ENCODE results near the gene RING1. TPM values are rescaled to one million over a fixed set of nuclear protein-coding genes. Genes with fewer than 3 reads are reported as not detected.

Gene RING1
- total RNA-seq, 1 experiment from 2014 or later = 45.9 TPM

- no peaks in the 10 kb centered on the region for H3K9me3 ChIP-seq (ENCODE audit: control insufficient read depth in 1 of 2, insufficient read depth in 1 of 2, low read depth in 1 of 2, low read length in 2 of 2)
- no peak overlapping the region for H2AFZ ChIP-seq (ENCODE audit: low read depth, low read length, poor library complexity, severe bottlenecking)
- no peak overlapping the region for H3K9ac ChIP-seq (ENCODE audit: low read length)
- ChIA-PET POLR2A (interaction anchor here (0.8 kb wide), 1 partner anchor 8 kb away, joined by 3 read pairs; no protein-coding TSS in a partner anchor), RAD21 (ENCODE audit: low non-redundant PET in 1 of 2, low total read pairs in 2 of 2, uncharacterized antibody in 2 of 2, unreplicated experiment in 2 of 2) (no interaction called here), CTCF (no interaction called here)
- no peak overlapping the region for H3K27ac ChIP-seq (ENCODE audit: low read depth, low read length)
- no peaks in the 10 kb centered on the region for H4K20me1 ChIP-seq (ENCODE audit: insufficient read depth)
- H3K36me3 ChIP-seq (ENCODE audit: control insufficient read depth in 1 of 2, insufficient read depth in 2 of 2, low read length in 2 of 2) = peaks cover 0 to 4% of the 10 kb centered on the region in 2 experiments; a peak in 1 of 4 replicates
- H3K4me2 ChIP-seq (ENCODE audit: low read length) = no peak overlapping the region
- no TSS peak for BruUV-seq (replicated peaks)
- H3K4me3 ChIP-seq (replicated peaks in 1 of 2; ENCODE audit: low read depth in 1 of 2, low read length in 2 of 2) = no peak overlapping the region
- H3K79me2 ChIP-seq (ENCODE audit: insufficient read depth, low read length) = no peaks in the 10 kb centered on the region
- no peaks in the 10 kb centered on the region for H3K27me3 ChIP-seq (ENCODE audit: insufficient read depth, low read length)
- ATAC-seq (no peak), DNase-seq (ENCODE audit: low read depth, low spot score) (no peak)
- intact Hi-C loops (cut with micrococcal nuclease) = no loop called here
- no peaks in the 10 kb centered on the region for H3K4me1 ChIP-seq (ENCODE audit: control insufficient read depth in 1 of 2, insufficient read depth in 2 of 2, low read length in 2 of 2)
- TF ChIP-seq ZBTB33 (IDR thresholded peaks at IDR 0.05; ENCODE audit: extremely low read depth, insufficient replicate concordance, low read length) (no peak), ZFX (IDR thresholded peaks at IDR 0.05) (no peak), POLR2A (IDR thresholded peaks at IDR 0.05; ENCODE audit: borderline replicate concordance, extremely low read depth, insufficient read depth, insufficient read length) (no peak), ELF1 (IDR thresholded peaks at IDR 0.05; ENCODE audit: borderline replicate concordance, low read depth) (no peak), SP1 (IDR thresholded peaks at IDR 0.05; ENCODE audit: low read depth) (no peak), EGR1 (IDR thresholded peaks at IDR 0.05; ENCODE audit: low read depth) (no peak), CTCF (IDR thresholded peaks at IDR 0.05 in 2 of 3, conservative IDR thresholded peaks at IDR 0.05 in 1 of 3; ENCODE audit: borderline replicate concordance in 1 of 3, insufficient read depth in 1 of 3, low read depth in 2 of 3, low read length in 2 of 3) (no peak), POLR2AphosphoS5 (IDR thresholded peaks at IDR 0.05; ENCODE audit: low read depth, low read length) (no peak), CEBPB (IDR thresholded peaks at IDR 0.05; ENCODE audit: low read depth) (no peak), ATF3 (IDR thresholded peaks at IDR 0.05) (no peak), JUND (IDR thresholded peaks at IDR 0.05) (no peak), TCF7L2 (IDR thresholded peaks at IDR 0.05; ENCODE audit: borderline replicate concordance, extremely low read depth, insufficient read depth, insufficient read length) (no peak), FOSL1 (IDR thresholded peaks at IDR 0.05; ENCODE audit: low read depth) (no peak), ZNF274 (IDR thresholded peaks at IDR 0.05; ENCODE audit: low read depth, low read length) (no peak), SRF (IDR thresholded peaks at IDR 0.05; ENCODE audit: low read depth) (no peak), YY1 (IDR thresholded peaks at IDR 0.05; ENCODE audit: extremely low read depth, insufficient replicate concordance, low read depth, low read length) (no peak), EZH2phosphoT487 (IDR thresholded peaks at IDR 0.05; ENCODE audit: borderline replicate concordance) (no peak)
- H3K9me2 ChIP-seq (ENCODE audit: insufficient read depth) = no peaks in the 10 kb centered on the region
Observed at GRCh38 chr6:33189164-33189563, 19.1 kb upstream of the RING1 start.

All from HCT116 (cell line).